ENCODE measurements around the gene SNCG. TPM values are rescaled to one million over a fixed set of nuclear protein-coding genes. Genes with fewer than 3 reads are reported as not detected.

The SNCG gene
- total RNA-seq, 1 experiment from 2014 or later = 99.4 TPM

DNA sequence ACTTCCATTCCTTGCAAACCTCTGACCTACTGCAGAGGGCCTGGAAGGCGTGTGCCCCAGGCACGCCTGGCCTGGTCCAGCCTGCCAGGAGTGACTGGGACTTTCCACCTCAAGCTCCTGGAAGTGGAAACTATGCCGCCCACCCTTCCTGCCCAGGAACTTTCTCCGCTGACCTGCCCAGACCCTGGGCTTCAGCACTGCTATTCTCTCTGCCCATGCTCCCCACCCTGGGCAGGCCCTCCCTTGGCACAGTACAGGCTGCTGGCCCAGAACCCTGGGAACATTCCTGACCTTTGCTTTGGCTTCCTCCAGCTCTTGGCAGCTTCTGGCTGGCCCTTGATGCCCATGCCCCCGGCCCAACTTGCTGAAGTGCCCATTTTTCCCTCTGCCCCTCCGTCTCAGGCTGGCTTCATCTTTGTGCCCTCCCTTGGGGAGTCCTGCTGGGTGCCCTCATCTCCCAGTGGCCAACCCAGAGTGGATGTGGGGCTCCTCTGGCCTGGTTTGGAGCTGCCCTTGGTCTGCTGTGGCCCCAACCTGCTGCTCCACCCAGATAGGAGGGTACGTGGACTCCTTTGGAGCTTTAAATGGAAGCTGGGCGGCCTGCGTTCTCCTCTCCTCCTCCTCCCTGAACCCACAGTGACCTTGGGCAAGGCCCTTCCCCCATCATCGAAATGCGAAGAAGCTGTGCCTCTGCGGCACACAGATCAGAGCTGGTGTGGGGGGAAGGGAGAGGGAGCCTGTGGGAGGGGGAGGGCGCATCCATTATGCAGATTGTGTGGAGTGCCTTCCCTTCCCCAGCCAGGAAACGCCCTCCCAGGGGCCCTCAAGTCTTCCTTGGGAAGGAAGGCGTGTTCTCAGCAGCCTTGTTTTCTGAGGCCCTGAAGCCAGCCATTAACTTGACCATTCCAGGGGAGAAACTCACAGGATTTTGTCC, 4.4 kb upstream of the SNCG start:
- Histone ChIP-seq H2AFZ (no peak overlapping the region), H3F3A (ENCODE audit: insufficient read depth, low read depth) (no peaks in the 10 kb centered on the region), H3K79me2 (ENCODE audit: low read depth) (no peaks in the 10 kb centered on the region), H3K36me3 (ENCODE audit: low read depth) (no peaks in the 10 kb centered on the region), H3K9me3 (ENCODE audit: insufficient read depth, low read depth) (no peaks in the 10 kb centered on the region), H3K4me2 (peak overlapping the region; percentile 38), H3K4me3 (no peak overlapping the region), H3K4me1 (replicated peaks; ENCODE audit: insufficient read depth) (peaks cover 34% of the 10 kb centered on the region), H3K27ac (peak overlapping the region; percentile 37; the same call in 1 of the 2 replicates), H3K27me3 (ENCODE audit: insufficient read depth, low read depth) (no peaks in the 10 kb centered on the region), H4K20me1 (ENCODE audit: insufficient read depth) (no peaks in the 10 kb centered on the region), H3K9me2 (ENCODE audit: insufficient read depth) (no peaks in the 10 kb centered on the region)
- BruUV-seq (replicated peaks) = TSS peak; percentile 13
- no peak for DNase-seq
- no peak for TF ChIP-seq EZH2 (IDR thresholded peaks at IDR 0.05; ENCODE audit: low read depth)
- TF ChIP-seq, protein P1, sequence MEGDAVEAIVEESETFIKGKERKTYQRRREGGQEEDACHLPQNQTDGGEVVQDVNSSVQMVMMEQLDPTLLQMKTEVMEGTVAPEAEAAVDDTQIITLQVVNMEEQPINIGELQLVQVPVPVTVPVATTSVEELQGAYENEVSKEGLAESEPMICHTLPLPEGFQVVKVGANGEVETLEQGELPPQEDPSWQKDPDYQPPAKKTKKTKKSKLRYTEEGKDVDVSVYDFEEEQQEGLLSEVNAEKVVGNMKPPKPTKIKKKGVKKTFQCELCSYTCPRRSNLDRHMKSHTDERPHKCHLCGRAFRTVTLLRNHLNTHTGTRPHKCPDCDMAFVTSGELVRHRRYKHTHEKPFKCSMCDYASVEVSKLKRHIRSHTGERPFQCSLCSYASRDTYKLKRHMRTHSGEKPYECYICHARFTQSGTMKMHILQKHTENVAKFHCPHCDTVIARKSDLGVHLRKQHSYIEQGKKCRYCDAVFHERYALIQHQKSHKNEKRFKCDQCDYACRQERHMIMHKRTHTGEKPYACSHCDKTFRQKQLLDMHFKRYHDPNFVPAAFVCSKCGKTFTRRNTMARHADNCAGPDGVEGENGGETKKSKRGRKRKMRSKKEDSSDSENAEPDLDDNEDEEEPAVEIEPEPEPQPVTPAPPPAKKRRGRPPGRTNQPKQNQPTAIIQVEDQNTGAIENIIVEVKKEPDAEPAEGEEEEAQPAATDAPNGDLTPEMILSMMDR (conservative IDR thresholded peaks at IDR 0.05) = no peak
- ChIA-PET CTCF (no interaction called here), POLR2A (ENCODE audit: unreplicated experiment) (interaction anchor here (0.6 kb wide), 1 partner anchor 138 kb away, joined by 6 read pairs; no protein-coding TSS in a partner anchor)
- intact Hi-C loops (cut with micrococcal nuclease; ENCODE audit: unreplicated experiment) = no loop called here

DNA sequence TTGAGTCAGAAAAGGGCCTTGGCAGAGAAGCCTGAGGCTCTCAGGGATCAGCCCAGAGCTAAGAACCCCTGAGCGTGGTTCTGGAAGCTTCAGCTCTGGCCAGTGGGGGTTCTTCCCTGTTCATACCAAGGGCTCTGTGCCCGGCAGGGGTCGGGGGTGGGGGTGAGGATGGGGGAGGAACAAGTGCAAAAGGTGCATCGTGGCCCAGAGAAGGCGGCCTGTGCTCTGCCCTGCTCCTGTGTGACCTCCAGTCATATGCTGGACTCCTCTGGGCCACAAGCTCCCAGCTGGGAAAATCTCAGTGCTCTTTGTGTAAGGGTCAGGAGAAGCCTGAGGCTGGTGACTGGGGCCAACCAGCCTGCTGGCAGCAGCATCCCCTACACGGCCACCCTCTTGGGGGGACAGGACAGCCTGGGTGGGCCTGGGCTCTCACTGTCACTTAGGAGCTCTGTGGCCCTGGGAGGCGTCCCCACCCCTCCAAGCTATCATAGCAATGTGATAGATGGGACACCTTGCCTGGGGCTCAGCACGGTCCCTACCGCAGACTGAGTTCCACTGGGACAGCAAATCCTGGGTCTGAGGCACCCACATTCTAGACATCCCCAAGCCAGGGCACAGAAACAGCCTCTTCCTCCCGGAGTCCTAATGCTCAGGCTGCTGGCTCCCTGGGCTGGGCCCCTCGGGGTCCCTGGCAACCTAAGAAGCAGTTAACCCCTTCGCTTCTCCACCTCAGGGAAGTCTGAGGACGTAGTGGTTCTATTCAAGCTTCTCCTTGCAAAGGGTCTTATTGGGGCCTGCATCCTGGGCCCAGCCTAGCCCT, 3.5 kb upstream of the SNCG start:
- Histone ChIP-seq H3K9me3 (ENCODE audit: insufficient read depth, low read depth) (no peaks in the 10 kb centered on the region), H3F3A (ENCODE audit: insufficient read depth, low read depth) (no peaks in the 10 kb centered on the region), H3K27me3 (ENCODE audit: insufficient read depth, low read depth) (no peaks in the 10 kb centered on the region), H3K4me3 (no peak overlapping the region), H3K9me2 (ENCODE audit: insufficient read depth) (no peaks in the 10 kb centered on the region), H3K4me2 (no peak overlapping the region), H3K27ac (no peak overlapping the region), H3K36me3 (ENCODE audit: low read depth) (no peaks in the 10 kb centered on the region), H4K20me1 (ENCODE audit: insufficient read depth) (no peaks in the 10 kb centered on the region), H3K79me2 (ENCODE audit: low read depth) (no peaks in the 10 kb centered on the region), H3K4me1 (replicated peaks; ENCODE audit: insufficient read depth) (peaks cover 42% of the 10 kb centered on the region), H2AFZ (no peak overlapping the region)
- BruUV-seq (replicated peaks) = no TSS peak
- intact Hi-C loops (cut with micrococcal nuclease; ENCODE audit: unreplicated experiment) = loop anchor here (5.0 kb wide), 1 partner anchor 553 kb away; no protein-coding TSS in a partner anchor
- no peak for DNase-seq
- no peak for TF ChIP-seq EZH2 (IDR thresholded peaks at IDR 0.05; ENCODE audit: low read depth)
- TF ChIP-seq, protein P1 (conservative IDR thresholded peaks at IDR 0.05) = no peak
- POLR2A ChIA-PET (ENCODE audit: unreplicated experiment) = no interaction called here
- CTCF ChIA-PET = no interaction called here

DNA sequence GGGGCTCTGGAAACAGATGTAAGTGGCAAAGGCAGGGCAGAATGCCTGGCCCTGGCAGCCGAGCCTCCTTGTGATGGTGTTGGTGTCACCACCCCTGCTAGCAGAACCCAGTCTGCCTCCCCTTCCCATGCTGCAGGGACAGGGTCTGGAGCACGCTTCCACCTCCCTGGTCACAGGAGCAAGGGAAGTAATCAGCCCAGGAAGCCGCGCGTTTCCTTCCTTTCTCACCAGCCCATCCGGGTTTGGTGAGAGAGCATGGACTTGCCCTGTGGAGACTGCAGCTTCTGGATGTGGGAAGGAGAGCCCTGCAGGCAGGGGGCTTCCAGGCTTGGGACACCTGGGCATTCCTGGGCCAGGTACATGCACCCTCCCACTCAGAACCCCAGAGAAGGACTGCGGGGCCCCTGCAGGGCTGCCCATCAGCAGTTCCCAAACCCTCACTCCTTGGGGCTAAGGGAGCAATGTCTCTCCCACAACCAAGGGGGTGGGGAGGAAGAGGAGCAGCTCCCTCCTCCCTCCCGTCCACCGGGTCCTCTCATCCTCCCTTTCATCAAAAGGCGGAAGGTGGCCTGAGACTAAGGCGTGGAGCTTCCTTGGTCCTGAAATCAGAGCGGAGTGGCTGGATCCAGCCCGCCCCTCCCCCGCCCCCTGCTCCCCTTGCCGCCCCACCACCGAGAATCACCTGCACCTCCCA, 2.8 kb upstream of the SNCG start:
- no TSS peak for BruUV-seq (replicated peaks)
- peaks cover 4% of the 10 kb centered on the region; the same call in 1 of the 2 replicates for H3F3A ChIP-seq (ENCODE audit: insufficient read depth, low read depth)
- POLR2A ChIA-PET (ENCODE audit: unreplicated experiment) = no interaction called here
- no peak overlapping the region for H3K27ac ChIP-seq
- H3K4me1 ChIP-seq (replicated peaks; ENCODE audit: insufficient read depth) = peaks cover 44% of the 10 kb centered on the region
- TF ChIP-seq, protein P1 (conservative IDR thresholded peaks at IDR 0.05) = no peak
- no peak for TF ChIP-seq EZH2 (IDR thresholded peaks at IDR 0.05; ENCODE audit: low read depth)
- H4K20me1 ChIP-seq (ENCODE audit: insufficient read depth) = no peaks in the 10 kb centered on the region
- no peaks in the 10 kb centered on the region for H3K27me3 ChIP-seq (ENCODE audit: insufficient read depth, low read depth)
- no peaks in the 10 kb centered on the region for H3K9me3 ChIP-seq (ENCODE audit: insufficient read depth, low read depth)
- H2AFZ ChIP-seq = no peak overlapping the region
- no peaks in the 10 kb centered on the region for H3K36me3 ChIP-seq (ENCODE audit: low read depth)
- no peak for DNase-seq
- no peak overlapping the region for H3K4me3 ChIP-seq
- CTCF ChIA-PET = no interaction called here
- no peak overlapping the region for H3K4me2 ChIP-seq
- intact Hi-C loops (cut with micrococcal nuclease; ENCODE audit: unreplicated experiment) = loop anchor here (5.0 kb wide), 1 partner anchor 553 kb away; no protein-coding TSS in a partner anchor
- no peaks in the 10 kb centered on the region for H3K9me2 ChIP-seq (ENCODE audit: insufficient read depth)
- no peaks in the 10 kb centered on the region for H3K79me2 ChIP-seq (ENCODE audit: low read depth)

Measured in PC-9 (cell line).